HG03571 (cell line): Measurements from ENCODE around the gene CKMT2.
"Not testable (repeated sequence)": the region's sequence is repeated elsewhere in the genome, so short reads cannot be mapped to it uniquely, and the experiment has no call there.

Source experiments
- ATAC-seq: cut with Tn5 transposase; IDR thresholded peaks from one replicate; pipeline ENCODE4 v1.9.1; 2021; ENCODE audit not compliant: unreplicated experiment

Gene CKMT2

DNA sequence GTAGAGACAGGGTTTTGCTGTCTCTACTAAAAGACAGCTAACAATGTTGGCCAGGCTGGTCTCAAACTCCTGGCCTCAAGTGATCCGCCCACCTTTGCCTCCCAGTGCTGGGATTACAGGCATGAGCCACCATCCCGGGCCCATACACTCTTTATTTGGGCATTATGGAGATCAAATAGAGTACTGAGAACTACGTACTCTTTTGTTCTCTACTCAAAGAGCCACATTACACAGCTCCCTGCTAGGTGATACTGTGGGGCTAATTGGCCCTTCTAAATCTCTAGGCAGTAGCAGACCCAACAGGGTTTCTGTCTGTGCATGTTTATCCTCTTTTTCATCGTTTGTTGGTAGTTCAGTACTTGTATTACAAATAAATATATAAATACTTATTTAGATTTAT, 16.1 kb downstream of the CKMT2 start:
- no peak for ATAC-seq

DNA sequence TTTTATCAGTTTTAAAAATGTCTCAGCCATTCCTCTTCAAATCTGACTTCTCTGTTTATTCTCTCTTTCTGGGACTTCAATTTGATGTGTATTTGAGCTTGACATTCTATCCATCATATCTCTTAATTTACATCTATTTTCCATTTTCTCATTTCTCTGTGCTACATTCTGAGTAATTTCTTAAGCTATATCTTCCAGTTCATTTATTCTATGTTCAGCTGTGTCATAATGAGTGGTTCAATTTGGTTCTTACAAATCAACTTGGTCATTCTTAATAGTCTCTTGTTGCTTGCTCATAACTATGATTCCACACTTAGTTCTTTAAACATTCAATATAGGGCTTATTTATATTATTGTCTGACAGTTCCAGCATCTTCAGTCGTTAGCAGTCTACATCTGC, 16.9 kb downstream of the CKMT2 start:
- ATAC-seq, result no peak

DNA sequence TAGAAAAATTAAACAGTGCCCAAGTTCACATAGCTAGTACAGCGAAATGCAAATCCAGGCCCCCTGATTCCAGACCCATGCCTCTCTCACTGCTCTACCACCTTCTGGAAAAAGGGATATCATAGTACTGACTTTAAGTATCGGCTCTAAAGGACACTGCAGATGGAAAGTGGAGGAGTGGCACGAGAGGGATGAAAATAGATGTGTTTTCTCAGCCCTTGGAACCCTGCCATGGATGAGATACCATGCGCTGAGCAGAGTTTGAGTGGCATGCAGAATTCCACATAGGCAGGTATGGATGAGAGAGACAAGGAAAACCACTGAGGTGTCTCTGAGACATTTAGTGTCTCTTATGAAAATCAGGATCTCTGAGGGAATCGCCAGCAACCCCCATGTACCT, 18.8 kb downstream of the CKMT2 start:
- ATAC-seq, result no peak

DNA sequence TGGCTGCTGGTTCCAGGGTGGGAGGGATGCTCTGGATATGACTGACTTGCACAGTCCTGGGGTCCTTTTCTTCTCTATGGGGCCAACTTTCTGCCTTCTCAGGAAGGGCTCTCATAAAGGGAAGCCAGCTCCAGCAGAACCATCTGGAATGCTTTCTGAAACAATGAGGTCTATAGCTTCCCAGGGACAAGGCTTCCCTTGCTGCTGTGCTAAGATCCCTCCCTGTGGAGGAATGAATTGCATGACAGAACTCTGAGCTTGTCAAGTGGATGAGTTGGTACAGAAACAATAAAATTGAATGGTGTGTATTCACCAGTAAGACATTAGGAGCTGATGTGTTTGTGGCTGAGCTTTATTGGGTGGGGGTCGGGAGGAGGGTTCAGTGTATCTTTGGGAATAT, 19.8 kb downstream of the CKMT2 start:
- ATAC-seq, result no peak

DNA sequence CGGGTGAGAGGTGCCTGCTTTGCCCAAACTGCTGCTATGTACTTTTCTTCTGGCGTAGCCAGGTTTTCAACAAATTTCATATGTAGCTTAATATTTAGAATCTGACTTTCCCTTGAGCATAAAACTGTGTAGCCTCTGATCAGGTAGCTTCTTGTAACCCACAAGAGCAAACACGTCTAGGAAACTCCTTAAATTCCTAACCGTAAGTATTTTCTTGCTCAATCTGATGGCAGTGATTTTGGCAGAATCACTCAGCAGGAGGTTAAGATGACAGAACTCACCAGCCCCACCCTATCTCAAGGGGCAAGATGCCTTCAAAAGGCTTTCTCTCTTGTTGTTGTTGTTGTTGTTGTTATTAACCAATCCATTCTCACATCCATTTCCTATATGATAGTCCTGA, 20.8 kb downstream of the CKMT2 start:
- no peak for ATAC-seq

DNA sequence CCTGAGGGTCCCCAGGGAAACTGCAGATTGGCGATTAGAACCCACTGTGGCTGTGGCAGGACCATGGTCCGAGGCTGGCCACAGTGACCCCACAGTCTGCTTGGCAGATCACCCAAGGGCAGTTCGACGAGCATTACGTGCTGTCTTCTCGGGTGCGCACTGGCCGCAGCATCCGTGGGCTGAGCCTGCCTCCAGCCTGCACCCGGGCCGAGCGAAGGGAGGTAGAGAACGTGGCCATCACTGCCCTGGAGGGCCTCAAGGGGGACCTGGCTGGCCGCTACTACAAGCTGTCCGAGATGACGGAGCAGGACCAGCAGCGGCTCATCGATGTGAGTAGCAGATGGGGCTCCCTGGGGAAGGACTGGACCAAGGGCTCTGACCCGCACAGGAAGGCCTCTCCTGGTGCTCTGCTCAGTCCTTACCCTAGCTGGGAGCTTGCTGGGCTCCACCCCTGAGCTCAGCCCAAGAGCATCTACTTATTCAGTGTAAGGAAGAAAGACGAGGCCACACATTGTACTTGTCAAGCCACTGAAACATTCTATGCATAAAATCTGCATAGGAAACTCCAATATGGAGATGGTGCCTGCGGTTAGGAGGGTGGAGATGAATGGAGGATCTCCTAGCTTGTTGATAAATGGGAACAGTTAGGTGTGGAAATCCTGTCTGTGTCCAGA, 21.9 kb downstream of the CKMT2 start:
- no peak for ATAC-seq

DNA sequence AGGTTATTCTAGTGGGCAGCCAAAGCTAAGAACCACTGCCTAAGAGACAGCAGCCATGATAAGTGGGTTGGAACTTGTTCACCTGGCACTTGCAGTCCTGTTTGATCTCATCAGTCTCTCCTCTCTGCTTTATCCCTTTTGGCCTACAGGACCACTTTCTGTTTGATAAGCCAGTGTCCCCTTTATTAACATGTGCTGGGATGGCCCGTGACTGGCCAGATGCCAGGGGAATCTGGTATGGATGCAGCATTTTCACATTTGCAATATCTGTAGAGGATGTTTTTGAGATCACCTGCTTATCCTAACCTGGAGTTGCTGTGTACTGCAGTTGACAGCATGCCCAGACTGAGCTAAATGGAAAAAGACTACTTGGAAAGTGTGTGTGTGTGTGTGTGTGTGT, 23.6 kb downstream of the CKMT2 start:
- ATAC-seq, result no peak

DNA sequence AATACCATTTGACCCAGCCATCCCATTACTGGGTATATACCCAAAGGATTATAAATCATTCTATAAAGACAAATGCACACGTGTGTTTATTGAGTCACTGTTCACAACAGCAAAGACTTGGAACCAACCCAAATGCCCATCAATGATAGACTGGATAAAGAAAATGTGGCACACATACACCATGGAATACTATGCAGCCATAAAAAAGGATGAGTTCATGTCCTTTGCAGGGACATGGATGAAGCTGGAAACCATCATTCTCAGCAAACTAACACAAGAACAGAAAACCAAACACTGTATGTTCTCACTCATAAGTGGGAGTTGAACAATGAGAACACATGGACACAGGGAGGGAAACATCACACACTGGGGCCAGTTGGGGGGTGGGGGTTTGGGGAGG, 29.7 kb downstream of the CKMT2 start:
- ATAC-seq, result not testable (repeated sequence)

DNA sequence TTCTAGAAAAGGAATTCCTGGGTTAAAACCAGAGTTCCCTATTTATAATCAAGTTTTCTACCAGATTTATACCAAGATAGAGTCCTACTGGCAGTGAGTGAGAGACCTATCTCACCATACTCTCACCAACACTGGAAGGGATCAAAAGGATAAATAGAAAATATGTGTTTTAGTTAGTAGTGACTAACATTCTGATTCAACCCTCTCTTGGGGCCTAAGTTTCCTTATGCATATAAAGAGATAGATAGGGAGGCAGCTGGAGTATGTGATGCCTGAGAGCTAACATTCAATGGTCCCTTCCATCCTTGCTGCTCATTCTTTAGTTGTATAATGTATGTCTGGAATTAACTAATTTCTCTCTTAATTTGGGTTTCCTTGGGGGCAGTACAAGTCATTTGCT, 32.0 kb downstream of the CKMT2 start:
- ATAC-seq, result no peak

DNA sequence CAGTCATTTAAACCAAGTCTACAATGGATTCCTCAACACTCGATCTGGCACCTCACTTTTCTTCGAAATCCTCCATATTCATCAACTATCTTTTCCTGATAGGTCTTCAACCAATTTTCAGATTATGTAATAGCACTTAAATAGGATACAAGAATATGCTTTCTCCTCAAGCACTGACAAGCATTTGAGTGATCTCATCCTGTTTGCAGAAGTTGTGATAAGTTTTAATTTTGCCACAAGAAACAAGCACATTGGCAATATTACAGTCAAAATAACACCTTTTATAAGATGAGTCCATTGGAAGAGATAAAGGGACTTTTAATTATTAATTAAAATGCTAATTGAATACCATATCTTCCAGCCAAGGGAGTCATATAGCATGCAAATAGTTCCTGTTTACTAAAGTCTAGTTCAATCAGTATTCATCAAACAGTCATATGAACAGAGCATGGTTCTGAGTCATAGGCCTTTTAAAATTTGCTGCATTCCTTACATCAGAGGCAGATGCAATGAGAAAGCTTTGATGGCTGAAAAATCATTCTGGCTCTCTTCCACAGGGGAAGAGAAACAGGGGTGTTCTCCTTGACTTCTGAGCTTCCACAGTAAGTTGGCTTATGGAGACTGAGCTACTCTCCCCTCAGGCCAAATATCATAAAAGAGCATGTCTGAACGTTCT, 35.5 kb downstream of the CKMT2 start:
- ATAC-seq, result no peak

DNA sequence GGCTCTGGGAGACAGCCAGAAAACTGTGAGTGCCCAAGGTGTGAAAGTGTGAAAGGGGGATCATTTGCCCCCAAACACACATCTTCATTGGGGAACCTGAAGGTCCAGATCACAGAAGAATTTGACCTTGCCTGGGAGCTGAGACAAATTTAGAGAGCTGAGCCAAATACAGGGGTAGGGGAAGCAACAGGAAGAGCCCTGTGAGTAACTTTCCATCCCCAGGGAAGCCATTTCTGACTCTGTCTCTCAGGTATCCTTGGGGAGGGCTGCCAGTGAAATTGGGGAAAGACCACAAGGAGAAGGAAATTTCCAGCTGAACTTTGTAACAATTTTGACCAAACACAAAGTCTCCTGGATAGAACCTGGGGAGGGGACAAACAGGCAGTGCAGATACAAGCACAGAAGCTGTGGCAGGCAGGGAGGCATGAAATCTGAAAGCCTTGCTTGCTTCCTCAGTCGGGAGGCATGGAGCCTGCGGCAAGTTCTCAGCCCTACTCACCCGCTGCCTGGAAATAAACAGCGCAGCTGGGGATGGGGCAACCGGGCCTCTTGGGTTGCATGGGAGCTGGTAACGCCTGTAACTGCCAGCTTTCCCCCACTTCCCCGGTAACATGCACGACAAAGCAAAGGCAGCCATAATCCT, 36.8 kb downstream of the CKMT2 start:
- no peak for ATAC-seq

DNA sequence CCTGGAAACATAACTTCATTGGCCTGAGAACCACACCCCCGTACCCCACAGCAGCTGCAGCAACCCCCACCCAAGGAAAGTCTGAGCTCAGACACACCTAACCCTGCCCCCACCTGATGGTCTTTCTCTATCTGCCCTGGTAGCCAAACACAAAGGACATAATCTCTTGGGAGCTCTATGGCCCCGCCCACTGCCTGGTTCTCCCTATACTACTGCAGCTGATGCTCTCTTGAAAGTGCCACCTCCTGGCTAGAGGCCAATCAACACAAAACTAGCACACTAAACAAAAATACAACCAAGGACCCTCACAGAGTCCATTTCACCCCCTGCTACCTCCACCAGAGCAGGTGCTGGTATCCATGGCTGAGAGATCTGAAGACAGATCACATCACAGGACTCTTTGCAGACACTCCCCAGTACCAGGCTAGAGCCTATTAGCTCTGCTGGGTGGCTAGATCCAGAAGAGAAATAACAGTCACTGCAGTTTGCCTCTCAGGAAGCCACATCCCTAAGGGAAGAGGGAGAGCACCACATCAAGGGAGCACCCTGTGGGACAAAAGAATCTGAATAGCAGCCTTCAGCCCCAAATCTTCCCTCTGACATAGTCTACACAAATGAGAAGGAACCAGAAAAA, 37.4 kb downstream of the CKMT2 start:
- not testable (repeated sequence) for ATAC-seq

DNA sequence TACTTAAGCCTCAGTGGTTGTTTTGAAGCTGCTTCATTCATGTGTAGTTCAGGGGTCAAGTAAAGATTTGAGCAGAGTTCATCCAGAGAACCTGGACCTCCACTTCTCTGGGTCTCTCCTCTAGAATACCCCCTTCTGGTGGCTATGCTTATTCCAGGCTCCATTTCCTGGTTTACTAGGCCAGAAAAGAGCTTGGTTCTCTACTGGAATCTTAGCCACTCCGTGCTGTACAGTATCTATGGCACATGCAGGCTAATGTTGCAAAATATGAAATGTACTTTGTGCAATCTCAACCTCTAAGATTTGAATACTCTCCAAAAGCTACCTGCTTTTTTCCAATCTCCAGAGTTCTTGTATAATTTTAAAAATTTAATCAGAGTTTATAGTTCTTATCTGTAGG, 50.9 kb downstream of the CKMT2 start:
- ATAC-seq, result no peak

DNA sequence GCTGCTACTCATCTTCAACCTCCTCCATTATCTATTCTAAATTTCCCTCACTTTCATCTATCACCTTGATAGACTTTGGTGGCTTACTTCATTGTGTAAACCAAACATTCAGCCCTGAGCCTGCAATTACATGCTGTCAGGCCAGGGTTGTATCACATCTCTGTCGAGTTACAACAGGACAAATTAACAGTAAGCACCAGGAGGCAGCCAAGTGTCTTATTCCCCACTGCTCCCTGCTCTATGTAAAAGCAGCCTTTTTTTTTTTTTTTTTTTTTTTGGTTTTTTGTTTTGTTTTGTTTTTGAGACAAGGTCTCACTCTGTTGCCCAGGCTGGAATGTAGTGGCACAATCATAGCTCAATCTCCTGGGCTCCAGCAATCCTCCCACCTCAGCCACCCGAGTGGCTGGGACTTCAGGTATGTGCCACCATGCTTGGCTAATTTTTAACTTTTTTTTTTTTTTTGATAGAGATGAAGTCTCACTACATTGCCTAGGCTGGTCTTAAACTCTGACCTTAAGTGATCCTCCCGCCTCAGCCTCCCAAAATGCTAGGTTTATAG, 53.0 kb downstream of the CKMT2 start:
- ATAC-seq, result no peak

DNA sequence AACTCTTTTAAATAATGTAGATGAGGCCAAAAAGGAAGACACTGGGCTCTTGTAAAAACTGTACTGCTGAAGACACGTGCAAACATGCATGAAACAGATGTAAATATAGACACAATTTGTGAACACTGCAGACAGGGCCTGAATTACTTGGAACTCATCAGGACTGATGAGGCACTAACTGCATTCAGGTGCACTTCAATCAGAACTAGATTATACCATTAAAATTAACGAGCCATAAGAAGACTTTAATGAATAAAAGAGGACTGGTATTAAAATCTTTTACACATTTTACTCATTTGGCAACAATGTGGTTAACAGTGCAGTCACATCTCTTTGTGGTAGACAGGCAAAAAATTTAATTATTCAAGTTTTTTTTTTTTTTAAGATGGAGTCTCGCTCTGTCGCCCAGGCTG, 54.9 kb downstream of the CKMT2 start:
- no peak for ATAC-seq

DNA sequence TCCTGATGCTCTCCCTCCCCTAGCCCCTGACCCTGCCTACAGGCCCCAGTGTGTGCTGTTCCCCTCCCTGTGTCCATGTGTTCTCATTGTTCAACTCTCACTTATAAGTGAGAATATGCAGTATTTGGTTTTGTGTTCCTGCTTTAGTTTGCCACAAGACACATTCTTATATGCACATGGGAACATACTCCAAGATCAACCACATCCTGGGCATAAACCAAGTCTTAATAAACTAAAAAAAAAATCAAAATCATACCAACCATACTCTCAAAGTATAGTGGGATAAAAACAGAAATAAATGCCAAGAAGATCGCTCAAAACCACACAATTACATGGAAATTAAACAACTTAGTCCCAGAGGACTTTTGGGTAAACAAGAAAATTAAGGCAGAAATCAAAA, 57.0 kb downstream of the CKMT2 start:
- ATAC-seq, result no peak

DNA sequence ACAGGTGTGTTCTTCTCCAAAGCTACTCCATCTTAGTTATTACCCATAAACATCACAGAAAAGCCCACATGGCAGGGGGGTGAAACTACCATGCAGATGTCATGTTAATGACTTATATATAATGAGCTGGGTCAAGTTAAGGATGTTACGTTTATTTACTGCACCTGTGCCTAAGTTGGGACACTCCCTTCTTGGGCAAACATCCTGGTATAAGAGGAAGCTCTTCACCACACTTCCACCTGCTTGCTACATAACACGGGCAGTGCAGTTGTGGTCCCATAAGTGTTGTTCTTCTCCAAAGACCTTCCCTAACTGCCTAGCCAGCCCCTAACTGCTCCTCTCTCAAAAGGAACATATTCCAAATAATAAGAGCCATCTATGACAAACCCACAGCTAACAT, 59.0 kb downstream of the CKMT2 start:
- ATAC-seq, result no peak

DNA sequence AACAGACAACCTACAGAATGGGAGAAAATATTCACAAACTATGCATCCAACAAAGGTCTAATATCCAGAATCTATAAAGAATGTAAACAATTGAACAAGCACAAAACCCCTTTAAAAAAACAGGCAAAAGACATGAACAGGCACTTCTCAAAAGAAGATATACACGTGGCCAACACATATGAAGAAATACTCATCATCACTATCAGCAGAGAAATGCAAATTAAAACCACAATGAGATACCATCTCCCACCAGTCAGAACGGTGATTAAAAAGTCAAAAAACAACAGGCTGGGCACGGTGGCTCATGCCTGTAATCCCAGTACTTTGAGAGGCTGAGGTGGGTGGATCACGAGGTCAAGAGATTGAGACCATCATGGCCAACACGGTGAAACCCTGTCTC, 60.9 kb downstream of the CKMT2 start:
- not testable (repeated sequence) for ATAC-seq

DNA sequence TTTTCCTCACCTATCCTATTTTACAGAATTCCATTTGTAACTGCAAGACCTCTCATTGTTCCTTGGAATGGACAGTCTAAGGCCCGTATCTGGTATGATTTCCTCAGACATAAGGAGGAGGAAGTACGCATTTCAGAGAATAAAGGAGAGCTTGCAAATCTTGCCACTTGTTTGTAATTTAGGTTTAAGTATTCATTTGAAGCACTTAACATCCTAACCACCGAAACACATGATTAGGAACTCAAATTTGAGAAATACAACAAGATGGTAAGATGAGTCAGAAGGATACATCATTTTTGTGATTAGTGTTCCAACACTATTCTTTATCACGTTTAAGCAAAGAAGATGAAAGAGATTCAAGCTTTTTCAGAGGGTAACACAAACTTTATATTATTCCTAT, 64.4 kb downstream of the CKMT2 start:
- ATAC-seq, result no peak

DNA sequence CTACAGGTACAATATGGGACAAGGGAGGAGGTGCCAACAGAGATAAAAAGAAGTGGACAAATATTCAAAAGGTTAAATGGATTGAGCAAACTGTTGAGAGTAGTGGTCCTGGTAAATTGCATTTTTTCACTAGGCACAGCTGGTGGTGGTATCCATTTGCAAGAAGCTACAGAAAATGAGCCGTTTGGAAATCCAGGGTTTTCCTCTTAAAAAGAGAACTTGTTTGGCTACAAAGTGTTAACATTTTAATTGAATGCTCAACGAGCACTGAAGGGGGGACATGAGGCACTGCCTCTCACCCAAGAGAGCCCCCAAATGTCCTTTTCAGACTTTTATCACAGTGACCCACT, 67.8 kb downstream of the CKMT2 start:
- no peak for ATAC-seq

DNA sequence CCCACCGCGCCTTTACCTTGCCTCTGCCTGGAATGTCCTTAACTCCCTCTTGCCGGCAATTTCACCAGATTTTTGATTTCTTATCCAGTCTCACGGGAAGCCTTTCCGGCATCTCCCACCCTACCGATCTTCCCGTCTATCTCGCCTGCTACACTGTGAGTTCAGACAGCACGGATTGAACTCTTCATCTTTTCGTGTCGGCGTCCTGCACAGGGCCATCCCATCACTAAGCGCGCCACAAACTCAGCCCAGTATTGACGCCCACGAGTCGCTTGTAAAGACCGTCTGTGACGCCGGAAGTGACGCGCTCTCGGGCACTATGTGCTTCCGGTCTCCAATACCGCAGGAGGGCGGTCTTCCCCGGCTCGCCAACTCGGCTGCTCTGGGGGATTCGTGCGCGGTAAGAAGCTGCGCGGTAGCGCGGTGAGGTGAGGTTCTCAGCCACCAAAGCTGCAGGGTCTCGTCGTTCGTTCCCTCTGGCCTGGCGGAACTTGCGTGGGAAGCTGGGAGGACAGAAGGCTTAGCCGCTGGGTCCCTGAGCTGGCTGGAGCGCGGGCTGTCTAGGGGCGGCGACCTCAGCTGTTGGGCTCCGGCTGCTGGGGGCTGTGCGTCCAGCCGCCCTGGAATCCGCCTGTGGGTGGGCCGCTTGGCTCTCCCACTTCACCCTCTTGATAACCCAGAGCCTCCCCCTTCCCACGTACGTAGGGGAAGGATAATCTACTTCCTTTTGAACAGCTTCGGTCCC, 68.3 kb downstream of the CKMT2 start, which contains the start of gene ZCCHC9:
Gene ZCCHC9, plus strand, starts transcription at position 317 of the 745 bp plus-strand sequence. CDS start 3,171 bp downstream, outside the sequence.
- ATAC-seq, result peak; percentile 96
